HEK293T (cell line): ENCODE data around the gene LURAP1L.

Experiments
- CTCF ChIA-PET: fragments of 350-600 bp; formaldehyde crosslinking; extraction: SDS; loops from one replicate; lab custom pipeline; 2021; ENCODE audit warnings: antibody characterized with exemption, inconsistent platforms; lab: Yijun Ruan, JAX
- POLR2A ChIA-PET: fragments of 350-600 bp; formaldehyde crosslinking; extraction: SDS; loops from one replicate; lab custom pipeline; 2020; ENCODE audit warnings: antibody characterized with exemption, inconsistent platforms; lab: Yijun Ruan, JAX
- DNase-seq: peaks from one replicate; pipeline ENCODE4 v3.0.0; 2012; ENCODE audit warnings: mixed read lengths; ENCODE audit errors: extremely low spot score
- ARNT ChIP-seq: fragments of 450-650 bp; IDR thresholded peaks from 2 replicates; pipeline ENCODE4 v1.6.1; 2017; ENCODE audit warnings: mild to moderate bottlenecking
- BHLHE40 ChIP-seq: fragments of 450-650 bp; IDR thresholded peaks from 2 replicates; pipeline ENCODE4 v1.6.1; 2016; ENCODE audit warnings: mild to moderate bottlenecking, moderate library complexity, borderline replicate concordance
- CTBP1 ChIP-seq: fragments of 450-650 bp; IDR thresholded peaks from 2 replicates; pipeline ENCODE4 v1.6.1; 2016; ENCODE audit warnings: borderline replicate concordance
- ELF4 ChIP-seq: fragments of 450-650 bp; IDR thresholded peaks from 2 replicates; pipeline ENCODE4 v1.6.1; 2017; ENCODE audit warnings: antibody characterized with exemption
- FOXA1 ChIP-seq: fragments of 450-650 bp; IDR thresholded peaks from 2 replicates; pipeline ENCODE4 v1.6.1; 2016; ENCODE audit warnings: mild to moderate bottlenecking
- FOXK2 ChIP-seq: fragments of 450-650 bp; IDR thresholded peaks from 2 replicates; pipeline ENCODE4 v1.6.1; 2016; ENCODE audit warnings: mild to moderate bottlenecking
- FOXM1 ChIP-seq: fragments of 450-650 bp; IDR thresholded peaks from 2 replicates; pipeline ENCODE4 v1.6.1; 2017; ENCODE audit warnings: mild to moderate bottlenecking, borderline replicate concordance
- HDGF ChIP-seq: fragments of 450-650 bp; IDR thresholded peaks from 2 replicates; pipeline ENCODE4 v1.6.1; 2017; ENCODE audit warnings: antibody characterized with exemption, borderline replicate concordance
- L3MBTL2 ChIP-seq: fragments of 450-650 bp; conservative IDR thresholded peaks from 2 replicates; pipeline ENCODE4 v1.6.1; 2016; ENCODE audit warnings: mild to moderate bottlenecking
- LEF1 ChIP-seq: fragments of 450-650 bp; IDR thresholded peaks from 2 replicates; pipeline ENCODE4 v1.6.1; 2017; ENCODE audit warnings: mild to moderate bottlenecking, borderline replicate concordance
- NFRKB ChIP-seq: fragments of 450-650 bp; IDR thresholded peaks from 2 replicates; pipeline ENCODE4 v1.6.1; 2016; ENCODE audit warnings: mild to moderate bottlenecking, moderate library complexity
- SP1 ChIP-seq: fragments of 450-650 bp; IDR thresholded peaks from 2 replicates; pipeline ENCODE4 v1.6.1; 2017
- SUZ12 ChIP-seq: fragments of 450-650 bp; IDR thresholded peaks from 2 replicates; pipeline ENCODE4 v1.6.1; 2016; ENCODE audit warnings: mild to moderate bottlenecking
- TARDBP ChIP-seq: fragments of 450-650 bp; IDR thresholded peaks from 2 replicates; pipeline ENCODE4 v1.6.1; 2016
- ZNF384 ChIP-seq: fragments of 450-650 bp; IDR thresholded peaks from 2 replicates; pipeline ENCODE4 v1.6.1; 2016
- TF ChIP-seq, protein P1 (sequence below): fragments of 450-650 bp; IDR thresholded peaks from 2 replicates; pipeline ENCODE4 v1.6.1; 2016

The LURAP1L gene

DNA sequence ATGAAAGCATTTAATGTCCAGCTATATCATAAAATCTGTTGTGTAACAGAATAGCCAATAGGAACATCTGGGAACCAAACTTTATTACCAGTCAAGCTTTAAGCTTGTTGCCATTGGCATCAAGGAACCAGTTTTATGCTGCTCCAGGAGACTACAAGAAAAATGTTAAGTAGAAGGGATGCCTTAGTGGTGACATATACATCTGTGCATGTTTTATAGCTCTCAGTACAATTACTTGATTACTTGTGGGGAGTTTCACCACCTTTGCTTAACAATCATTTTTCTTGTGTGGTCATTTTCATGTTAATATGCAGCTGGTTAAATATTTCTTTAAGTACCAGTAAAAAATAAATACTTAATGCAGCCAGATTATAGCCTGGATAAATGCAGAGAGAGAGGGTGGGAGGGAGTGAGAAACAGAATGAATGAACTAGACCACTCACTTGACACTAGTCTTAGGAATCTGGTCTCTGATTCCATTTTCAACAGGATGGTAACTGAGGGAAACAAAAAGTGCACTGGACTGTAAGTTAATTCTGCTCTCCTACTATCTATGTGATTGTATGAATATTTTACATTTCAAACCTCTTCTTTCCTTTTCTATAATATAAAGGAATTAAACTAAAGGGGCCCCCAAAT lies 35.7 kb upstream of the LURAP1L start:
- no peak for DNase-seq
- POLR2A ChIA-PET = no interaction called here
- CTCF ChIA-PET = no interaction called here
- TF ChIP-seq NFRKB (no peak), FOXA1 (no peak), LEF1 (no peak), FOXM1 (no peak), ZNF384 (no peak), SUZ12 (no peak), ELF4 (no peak), CTBP1 (no peak), ARNT (no peak), TARDBP (no peak), L3MBTL2 (no peak), FOXK2 (no peak), HDGF (no peak), SP1 (no peak), BHLHE40 (no peak)
- TF ChIP-seq, protein P1, sequence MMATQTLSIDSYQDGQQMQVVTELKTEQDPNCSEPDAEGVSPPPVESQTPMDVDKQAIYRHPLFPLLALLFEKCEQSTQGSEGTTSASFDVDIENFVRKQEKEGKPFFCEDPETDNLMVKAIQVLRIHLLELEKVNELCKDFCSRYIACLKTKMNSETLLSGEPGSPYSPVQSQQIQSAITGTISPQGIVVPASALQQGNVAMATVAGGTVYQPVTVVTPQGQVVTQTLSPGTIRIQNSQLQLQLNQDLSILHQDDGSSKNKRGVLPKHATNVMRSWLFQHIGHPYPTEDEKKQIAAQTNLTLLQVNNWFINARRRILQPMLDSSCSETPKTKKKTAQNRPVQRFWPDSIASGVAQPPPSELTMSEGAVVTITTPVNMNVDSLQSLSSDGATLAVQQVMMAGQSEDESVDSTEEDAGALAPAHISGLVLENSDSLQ = no peak

DNA sequence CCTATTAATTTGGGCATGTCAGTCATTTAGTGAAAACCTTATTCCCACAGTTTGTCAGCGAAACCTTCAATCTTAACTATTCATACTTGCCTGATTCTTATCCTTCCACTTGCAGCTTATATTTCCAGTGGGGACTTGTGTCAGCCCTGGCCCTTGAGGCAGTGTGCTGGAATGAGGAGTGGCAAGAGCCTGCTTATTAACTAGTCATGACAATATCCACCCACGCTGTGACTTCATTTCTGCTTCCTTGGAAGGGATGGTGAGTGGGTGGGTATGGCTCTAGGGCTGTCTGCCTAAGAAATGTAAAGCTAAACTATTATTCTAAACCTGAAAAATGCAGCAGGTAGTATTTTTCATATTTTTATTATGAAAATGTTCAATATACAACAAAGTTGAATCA lies 34.0 kb upstream of the LURAP1L start:
- no peak for DNase-seq
- TF ChIP-seq NFRKB (no peak), SUZ12 (no peak), FOXM1 (no peak), BHLHE40 (no peak)
- TF ChIP-seq, protein P1 = no peak
- POLR2A ChIA-PET = interaction anchor here (1.2 kb wide), 1 partner anchor 36 kb away, joined by 3 read pairs; no protein-coding TSS in a partner anchor
- CTCF ChIA-PET = no interaction called here

DNA sequence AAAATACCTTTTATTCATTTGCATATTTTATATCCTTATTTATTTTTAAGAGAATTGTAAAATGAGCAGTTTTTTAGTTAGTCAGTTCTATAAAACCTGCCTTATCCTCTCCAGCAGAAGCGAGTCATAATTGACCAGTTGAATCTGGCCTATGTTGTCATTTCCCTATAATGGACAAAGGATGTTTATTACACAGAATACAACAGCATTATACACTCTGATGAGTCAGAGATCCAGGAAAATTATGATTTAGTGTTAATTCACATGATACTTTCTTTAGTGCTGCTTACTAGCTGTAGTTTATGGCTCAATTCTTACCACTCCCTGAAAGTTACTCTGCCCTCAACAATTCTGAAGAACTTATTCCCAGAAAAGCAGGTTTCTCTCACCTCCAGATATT lies 26.8 kb upstream of the LURAP1L start:
- TF ChIP-seq HDGF = no peak
- TF ChIP-seq, protein P1 = no peak
- no peak for TF ChIP-seq ELF4
- TF ChIP-seq ARNT = no peak
- TF ChIP-seq SUZ12 = no peak
- no peak for TF ChIP-seq BHLHE40
- TF ChIP-seq NFRKB = no peak
- TF ChIP-seq FOXM1 = no peak
- TF ChIP-seq L3MBTL2 = no peak
- no peak for TF ChIP-seq ZNF384
- TF ChIP-seq FOXK2 = no peak
- TF ChIP-seq FOXA1 = no peak
- TF ChIP-seq CTBP1 = no peak
- no peak for TF ChIP-seq TARDBP
- no peak for TF ChIP-seq SP1
- TF ChIP-seq LEF1 = no peak
- ChIA-PET POLR2A (no interaction called here), CTCF (no interaction called here)
- no peak for DNase-seq

DNA sequence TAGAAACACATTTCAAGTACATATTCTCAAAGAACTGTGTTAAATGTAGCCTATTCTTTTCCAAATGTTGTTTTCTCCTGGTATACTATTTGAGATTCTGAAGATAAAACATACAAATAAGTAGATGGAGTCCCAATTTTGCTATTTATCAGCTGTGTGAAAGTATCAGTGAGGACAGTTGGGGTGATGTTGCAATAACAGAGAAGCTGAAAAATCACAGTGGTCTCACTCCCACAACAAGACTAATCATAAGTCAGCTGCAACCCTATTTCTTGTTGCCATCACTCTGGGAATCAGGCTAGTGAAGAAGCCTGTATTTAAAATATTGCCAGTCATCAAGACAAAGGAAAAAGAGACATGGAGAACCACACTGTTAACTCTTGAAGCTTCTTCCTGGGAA lies 25.9 kb upstream of the LURAP1L start:
- ChIA-PET CTCF (no interaction called here), POLR2A (no interaction called here)
- no peak for DNase-seq
- TF ChIP-seq ELF4 (no peak), CTBP1 (no peak), FOXM1 (no peak)
- TF ChIP-seq, protein P1 = no peak

DNA sequence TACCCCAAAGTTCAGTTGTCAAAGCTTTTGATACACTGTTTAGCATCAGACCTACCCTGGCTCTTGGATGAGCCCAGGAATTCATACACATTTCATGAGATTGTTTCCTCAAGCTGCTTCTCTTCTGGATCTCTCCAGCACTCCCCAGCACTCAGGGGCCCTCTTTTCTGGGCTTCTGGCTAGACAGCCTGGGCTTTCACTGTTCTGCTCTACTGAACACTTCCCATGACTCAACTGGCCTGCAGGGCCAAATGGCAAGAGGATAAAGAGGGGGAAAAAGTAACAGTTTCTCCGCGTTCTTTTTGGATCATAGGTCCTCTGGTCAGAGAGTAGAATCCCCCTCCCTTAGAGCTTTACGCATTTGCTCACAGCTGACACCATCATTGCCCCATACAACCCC lies 20.9 kb upstream of the LURAP1L start:
- ChIA-PET CTCF (interaction anchor here (0.7 kb wide), 1 partner anchor 132 kb away, joined by 4 read pairs; no protein-coding TSS in a partner anchor), POLR2A (no interaction called here)
- TF ChIP-seq NFRKB (no peak), FOXK2 (no peak), FOXM1 (no peak), ARNT (no peak), SP1 (no peak), L3MBTL2 (no peak), BHLHE40 (no peak), ZNF384 (no peak), CTBP1 (no peak), LEF1 (no peak), ELF4 (no peak)
- TF ChIP-seq, protein P1 = no peak
- no peak for DNase-seq
